CD4-positive, alpha-beta memory T cell (primary cell): ENCODE results near the gene FAM234A. TPM values are rescaled to one million over a fixed set of nuclear protein-coding genes. Genes with fewer than 3 reads are reported as not detected.
A peak's percentile ranks its signal among the peaks of the same experiment; 100 is the strongest.
"Not testable (repeated sequence)": the region's sequence is repeated elsewhere in the genome, so short reads cannot be mapped to it uniquely, and the experiment has no call there.

Source experiments
- CTCF ChIA-PET: fragments of 350-600 bp; sonication (Branson Sonifier 250); formaldehyde crosslinking; loops from one replicate; lab custom pipeline; 2021; ENCODE audit warnings: inconsistent platforms; ENCODE audit not compliant: partially characterized antibody; lab: Charles Lee
- POLR2A ChIA-PET: fragments of 350-600 bp; sonication (Branson Sonifier 250); formaldehyde crosslinking; loops from one replicate; lab custom pipeline; 2021; ENCODE audit not compliant: partially characterized antibody; lab: Charles Lee
- DNase-seq, 5 donors: peaks; one replicate each; pipeline versions ENCODE4 v3.0.0 to v3.0.0-alpha.2; 2020 to 2022; ENCODE audit warnings: mixed read lengths in 1 of 5
- H3K27ac ChIP-seq: one replicate; pipeline ENCODE4 v1.7.0; 2013; ENCODE audit warnings: low read depth, low read length
- H3K27me3 ChIP-seq: 2 replicates; pipeline ENCODE4 v1.7.0; 2013; ENCODE audit warnings: mild to moderate bottlenecking, low read length, moderate library complexity; ENCODE audit not compliant: insufficient read depth
- H3K36me3 ChIP-seq: 2 replicates; pipeline ENCODE4 v1.7.0; 2013; ENCODE audit warnings: mild to moderate bottlenecking, low read length, moderate library complexity; ENCODE audit not compliant: insufficient read depth
- H3K4me1 ChIP-seq: 2 replicates; pipeline ENCODE4 v1.7.0; 2013; ENCODE audit warnings: mild to moderate bottlenecking, low read length, moderate library complexity; ENCODE audit not compliant: insufficient read depth
- H3K4me3 ChIP-seq, 2 donors: one replicate each; pipeline ENCODE4 v1.7.0; 2013; ENCODE audit warnings: low read length in 2 of 2, mild to moderate bottlenecking in 1 of 2
- H3K9me3 ChIP-seq, 2 donors: one replicate each; pipeline ENCODE4 v1.7.0; 2013; ENCODE audit warnings: low read length in 2 of 2, control low read depth in 1 of 2; ENCODE audit not compliant: control insufficient read depth in 1 of 2
- H3K27ac Mint-ChIP-seq, 7 donors: one replicate each; pipeline ENCODE4 v1.8.0; 2020 to 2021; ENCODE audit warnings: mixed read lengths in 7 of 7, mild to moderate bottlenecking in 6 of 7, inconsistent platforms in 3 of 7, moderate library complexity in 3 of 7
- H3K27me3 Mint-ChIP-seq, 2 donors: one replicate each; pipeline ENCODE4 v1.8.0; 2020 to 2021; ENCODE audit warnings: mixed read lengths in 2 of 2
- H3K36me3 Mint-ChIP-seq, 2 donors: one replicate each; pipeline ENCODE4 v1.8.0; 2020 to 2021; ENCODE audit warnings: mixed read lengths in 2 of 2, inconsistent platforms in 1 of 2, mild to moderate bottlenecking in 1 of 2
- H3K4me1 Mint-ChIP-seq, 4 donors: one replicate each; pipeline ENCODE4 v1.8.0; 2020 to 2021; ENCODE audit warnings: mixed read lengths in 4 of 4, mild to moderate bottlenecking in 1 of 4
- H3K4me3 Mint-ChIP-seq, 8 donors: one replicate each; pipeline ENCODE4 v1.8.0; 2020 to 2021; ENCODE audit warnings: mixed read lengths in 8 of 8, mild to moderate bottlenecking in 7 of 8, moderate library complexity in 6 of 8, inconsistent platforms in 3 of 8
- H3K9me3 Mint-ChIP-seq, 8 donors: one replicate each; pipeline ENCODE4 v1.8.0; 2020 to 2021; ENCODE audit warnings: mixed read lengths in 8 of 8, mild to moderate bottlenecking in 5 of 8, inconsistent platforms in 3 of 8, moderate library complexity in 1 of 8
- intact Hi-C: fragments of 100-400 bp; cut with micrococcal nuclease; formaldehyde crosslinking; loops from one replicate; pipeline ENCODE4 v1.15.1; 2023
- polyA plus RNA-seq, 2 donors: library from polyadenylated mRNA; unstranded; fragments of 300-500 nt; fragmentation: Illumina TruSeq; gene quantifications; one replicate each; pipeline ENCODE4 v1.2.3, GENCODE V29; 2021
- total RNA-seq, 2 experiments: library from RNA; stranded (reverse); gene quantifications; one replicate each; pipeline ENCODE4 v1.2.3, GENCODE V29; 2021

The FAM234A gene
- total and polyA plus RNA-seq, 4 experiments from 2014 or later, result 18.2 to 41.1 (median 34.9) TPM

DNA sequence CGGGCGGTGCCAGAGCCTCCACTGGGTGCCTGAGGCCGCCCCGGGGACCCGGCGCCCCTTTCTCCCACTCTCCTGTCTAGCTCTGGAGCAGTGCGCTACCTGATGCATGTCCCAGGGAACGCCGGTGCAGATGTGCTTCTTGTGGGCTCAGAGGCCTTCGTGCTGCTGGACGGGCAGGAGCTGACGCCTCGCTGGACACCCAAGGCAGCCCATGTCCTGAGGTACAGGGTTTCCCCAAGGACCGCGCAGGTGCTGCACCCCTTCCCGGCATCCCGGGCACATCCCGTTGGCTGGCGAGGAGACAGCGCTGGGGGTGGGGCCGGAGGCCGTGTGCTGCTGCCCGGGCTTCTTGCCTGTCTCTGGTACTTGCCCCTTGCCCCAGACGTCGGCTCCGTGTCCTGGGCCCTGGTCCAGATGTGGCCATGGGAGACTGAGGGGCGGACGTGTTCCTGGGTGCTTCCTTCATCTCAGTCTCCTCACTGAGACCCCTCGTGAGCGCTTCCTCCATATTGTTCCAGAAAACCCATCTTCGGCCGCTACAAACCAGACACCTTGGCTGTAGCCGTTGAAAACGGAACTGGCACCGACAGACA, 28.7 kb downstream of the FAM234A start:
- H3K27me3 ChIP-seq, result no peaks in the 10 kb centered on the region
- intact Hi-C loops, result no loop called here
- Mint-ChIP-seq H3K4me3 (no peak overlapping the region), H3K9me3 (no peaks in the 10 kb centered on the region), H3K27ac (no peak overlapping the region), H3K27me3 (no peaks in the 10 kb centered on the region), H3K4me1 (peaks cover 0 to 13% (median 3%) of the 10 kb centered on the region in 4 donors), H3K36me3 (peaks cover 19 to 21% of the 10 kb centered on the region in 2 donors)
- ChIA-PET POLR2A (interaction anchor here (0.6 kb wide), 1 partner anchor 10 kb away, joined by 3 read pairs; no protein-coding TSS in a partner anchor), CTCF (no interaction called here)
- DNase-seq, result peak in 1 of 5 donors; percentile 13
- H3K4me3 ChIP-seq, result no peak overlapping the region
- no peak overlapping the region for H3K27ac ChIP-seq
- no peaks in the 10 kb centered on the region for H3K9me3 ChIP-seq
- H3K36me3 ChIP-seq, result no peaks in the 10 kb centered on the region
- peaks cover 6% of the 10 kb centered on the region for H3K4me1 ChIP-seq

- Mint-ChIP-seq H3K4me1 (peaks cover 0 to 13% (median 3%) of the 10 kb centered on the region in 4 donors), H3K27me3 (no peaks in the 10 kb centered on the region), H3K27ac (peak overlapping the region in 1 of 7 donors; percentile 22), H3K9me3 (no peaks in the 10 kb centered on the region), H3K4me3 (no peak overlapping the region), H3K36me3 (peaks cover 18 to 20% of the 10 kb centered on the region in 2 donors)
- Histone ChIP-seq H3K27me3 (no peaks in the 10 kb centered on the region), H3K4me1 (peaks cover 6% of the 10 kb centered on the region), H3K27ac (no peak overlapping the region), H3K4me3 (no peak overlapping the region), H3K9me3 (no peaks in the 10 kb centered on the region), H3K36me3 (no peaks in the 10 kb centered on the region)
- ChIA-PET CTCF (no interaction called here), POLR2A (no interaction called here)
- intact Hi-C loops, result no loop called here
- peak in 1 of 5 donors; percentile 23 for DNase-seq
Measured at GRCh38 chr16:263944-264343, 29.3 kb downstream of the FAM234A start.

DNA sequence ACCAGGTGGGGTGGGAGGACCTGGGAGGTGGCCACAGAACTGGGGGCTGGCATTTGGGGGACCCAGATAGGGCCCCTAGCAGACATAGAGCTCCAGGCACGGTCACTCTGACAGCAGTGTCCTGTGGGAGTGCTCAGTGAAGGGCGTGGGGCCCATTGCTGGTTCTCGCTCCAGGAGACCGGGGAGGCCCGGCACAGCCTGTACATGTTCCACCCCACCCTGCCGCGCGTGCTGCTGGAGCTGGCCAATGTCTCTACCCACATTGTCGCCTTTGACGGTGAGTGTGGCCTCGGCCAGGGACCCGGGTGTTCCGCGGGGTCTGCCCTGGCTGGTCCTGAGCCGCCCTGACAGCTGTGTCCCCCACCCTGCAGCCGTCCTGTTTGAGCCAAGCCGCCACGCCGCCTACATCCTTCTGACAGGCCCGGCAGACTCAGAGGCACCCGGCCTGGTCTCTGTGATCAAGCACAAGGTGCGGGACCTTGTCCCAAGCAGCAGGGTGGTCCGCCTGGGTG, 29.9 kb downstream of the FAM234A start:
- H3K4me3 ChIP-seq, result no peak overlapping the region
- H3K27ac ChIP-seq, result no peak overlapping the region
- ChIA-PET CTCF (no interaction called here), POLR2A (no interaction called here)
- Mint-ChIP-seq H3K4me3 (no peak overlapping the region), H3K36me3 (peaks cover 13 to 14% of the 10 kb centered on the region in 2 donors), H3K27ac (no peak overlapping the region), H3K4me1 (peaks cover 0 to 10% (median 3%) of the 10 kb centered on the region in 4 donors), H3K27me3 (no peaks in the 10 kb centered on the region), H3K9me3 (no peaks in the 10 kb centered on the region)
- intact Hi-C loops, result no loop called here
- peaks cover 6% of the 10 kb centered on the region for H3K4me1 ChIP-seq
- H3K9me3 ChIP-seq, result no peaks in the 10 kb centered on the region
- no peak for DNase-seq
- H3K36me3 ChIP-seq, result no peaks in the 10 kb centered on the region
- H3K27me3 ChIP-seq, result no peaks in the 10 kb centered on the region

DNA sequence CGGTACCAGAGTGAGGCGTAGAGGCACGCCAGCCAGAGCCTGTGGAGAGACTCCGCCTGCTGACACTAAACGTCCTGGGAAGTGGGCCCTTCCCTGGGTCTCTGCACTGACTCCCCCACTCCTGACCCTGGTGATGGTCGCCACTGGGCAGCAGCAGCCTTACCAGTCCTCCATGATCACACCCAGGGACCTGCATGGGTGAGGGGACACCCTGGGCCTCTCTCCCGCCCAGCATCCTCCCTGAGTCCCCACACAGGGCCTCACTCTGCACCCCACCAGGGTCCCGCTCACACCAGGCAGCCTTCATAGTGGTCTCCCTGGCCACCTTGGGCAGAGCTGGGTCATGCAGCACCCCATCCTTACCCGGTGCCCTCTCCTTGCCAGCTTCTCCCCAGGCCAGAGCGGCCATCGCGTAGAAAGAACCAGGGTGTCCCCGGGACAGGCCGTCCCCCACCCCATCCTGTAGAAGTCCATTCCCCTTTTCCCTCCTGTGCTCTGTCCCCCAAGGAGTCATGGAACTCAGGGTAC, 30.4 kb downstream of the FAM234A start:
- peaks cover 0 to 10% (median 3%) of the 10 kb centered on the region in 4 donors for H3K4me1 Mint-ChIP-seq
- Histone ChIP-seq H3K4me3 (no peak overlapping the region), H3K27me3 (no peaks in the 10 kb centered on the region), H3K4me1 (peaks cover 6% of the 10 kb centered on the region), H3K9me3 (no peaks in the 10 kb centered on the region), H3K27ac (no peak overlapping the region), H3K36me3 (no peaks in the 10 kb centered on the region)
- H3K4me3 Mint-ChIP-seq, result no peak overlapping the region
- H3K9me3 Mint-ChIP-seq, result no peaks in the 10 kb centered on the region
- no peak overlapping the region for H3K27ac Mint-ChIP-seq
- peaks cover 13% of the 10 kb centered on the region in 2 donors for H3K36me3 Mint-ChIP-seq
- ChIA-PET POLR2A (no interaction called here), CTCF (no interaction called here)
- intact Hi-C loops, result no loop called here
- DNase-seq, result no peak
- H3K27me3 Mint-ChIP-seq, result no peaks in the 10 kb centered on the region

GRCh38 chr16:265711-266110, 31.1 kb downstream of the FAM234A start:
- Mint-ChIP-seq H3K27ac (peak overlapping the region in 1 of 7 donors; percentile 30), H3K4me3 (no peak overlapping the region), H3K36me3 (peaks cover 6 to 8% of the 10 kb centered on the region in 2 donors), H3K9me3 (no peaks in the 10 kb centered on the region), H3K4me1 (peaks cover 0 to 10% (median 3%) of the 10 kb centered on the region in 4 donors), H3K27me3 (no peaks in the 10 kb centered on the region)
- Histone ChIP-seq H3K27me3 (no peaks in the 10 kb centered on the region), H3K9me3 (no peaks in the 10 kb centered on the region), H3K4me3 (no peak overlapping the region), H3K36me3 (no peaks in the 10 kb centered on the region), H3K27ac (no peak overlapping the region), H3K4me1 (peaks cover 6% of the 10 kb centered on the region)
- peak in 1 of 5 donors; percentile 36 for DNase-seq
- intact Hi-C loops, result no loop called here
- ChIA-PET CTCF (no interaction called here), POLR2A (interaction anchor here (0.5 kb wide), 1 partner anchor 31 kb away, joined by 3 read pairs; the partner anchor contains the start of gene FAM234A)

DNA sequence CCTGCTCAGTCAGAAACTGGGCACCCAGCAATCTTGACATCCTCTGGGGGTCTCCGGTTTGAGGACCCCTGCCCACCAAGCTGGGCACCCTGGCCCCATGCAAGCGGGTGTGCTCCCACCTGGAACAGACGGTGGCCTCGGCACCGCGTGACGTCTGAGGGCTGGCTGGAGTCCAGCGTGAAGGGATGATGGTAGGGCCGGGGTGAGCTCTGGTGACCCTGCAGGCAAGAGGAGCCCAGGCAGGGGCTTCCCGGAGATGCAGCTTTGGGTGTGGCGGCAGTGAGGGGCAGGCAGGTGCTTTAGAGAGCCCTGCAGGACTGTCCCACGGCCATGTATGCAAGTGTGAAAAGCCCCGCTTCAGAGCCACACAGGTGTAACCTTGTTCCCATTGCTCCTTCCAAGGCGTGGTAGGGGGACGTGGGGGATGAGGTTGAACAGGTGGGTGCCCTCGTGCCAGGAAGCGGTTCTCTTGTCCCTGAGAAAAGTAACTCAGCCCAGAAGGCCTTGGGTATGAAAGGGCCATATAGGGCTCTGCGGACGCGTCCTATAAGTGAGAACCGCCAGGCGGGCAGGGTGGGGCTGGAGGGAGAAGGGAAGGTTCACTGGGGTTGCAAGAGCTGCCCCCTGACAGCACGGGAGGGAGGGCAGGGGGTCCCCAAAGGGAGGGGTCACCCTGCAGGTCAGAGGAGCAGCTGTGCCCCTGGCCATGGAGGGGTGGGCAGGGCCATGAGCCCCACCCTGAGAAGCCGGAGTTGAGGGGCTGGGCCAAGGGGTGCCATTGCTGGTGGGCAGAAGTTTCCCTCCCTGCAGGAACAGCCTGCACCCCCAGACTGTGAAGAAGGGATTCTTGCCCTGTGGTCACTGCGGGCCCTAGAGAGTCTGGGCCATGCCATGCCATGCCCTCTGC, 31.9 kb downstream of the FAM234A start:
- Histone ChIP-seq H3K27ac (no peak overlapping the region), H3K27me3 (no peaks in the 10 kb centered on the region), H3K36me3 (no peaks in the 10 kb centered on the region), H3K9me3 (no peaks in the 10 kb centered on the region), H3K4me1 (peaks cover 6% of the 10 kb centered on the region), H3K4me3 (no peak overlapping the region)
- H3K4me3 Mint-ChIP-seq, result no peak overlapping the region
- POLR2A ChIA-PET, result interaction anchor here (0.5 kb wide), 1 partner anchor 32 kb away, joined by 3 read pairs; the partner anchor contains the start of gene FAM234A
- peak in 1 of 5 donors; percentile 22 for DNase-seq
- H3K4me1 Mint-ChIP-seq, result peaks cover 0 to 10% (median 3%) of the 10 kb centered on the region in 4 donors
- CTCF ChIA-PET, result no interaction called here
- H3K27me3 Mint-ChIP-seq, result no peaks in the 10 kb centered on the region
- no peaks in the 10 kb centered on the region for H3K9me3 Mint-ChIP-seq
- peak overlapping the region in 1 of 7 donors; percentile 35 for H3K27ac Mint-ChIP-seq
- intact Hi-C loops, result no loop called here
- H3K36me3 Mint-ChIP-seq, result peaks cover 4 to 5% of the 10 kb centered on the region in 2 donors

- DNase-seq, H3K4me3 Mint-ChIP-seq, POLR2A ChIA-PET, H3K36me3 Mint-ChIP-seq, H3K27me3 Mint-ChIP-seq, intact Hi-C loops, H3K27ac ChIP-seq, H3K4me1 Mint-ChIP-seq, H3K4me3 ChIP-seq, H3K36me3 ChIP-seq, H3K27me3 ChIP-seq, H3K9me3 ChIP-seq, CTCF ChIA-PET, H3K4me1 ChIP-seq, H3K9me3 Mint-ChIP-seq: not testable (repeated sequence)
- H3K27ac Mint-ChIP-seq, result peak overlapping the region in 1 of 7 donors; percentile 9
Measured at GRCh38 chr16:267562-267961, 32.9 kb downstream of the FAM234A start.
